Cardiac muscle cell (in vitro differentiated cells and primary cell): ENCODE data around the gene PUS7. TPM values are rescaled to one million over a fixed set of nuclear protein-coding genes. Genes with fewer than 3 reads are reported as not detected.
A peak's percentile ranks its signal among the peaks of the same experiment; 100 is the strongest.

ENCODE experiments used
- DNase-seq, 2 donors: peaks; one replicate each; pipeline versions ENCODE4 v3.0.0 to v3.0.0-alpha.2; 2010 to 2017; ENCODE audit warnings: low read depth in 1 of 2, low spot score in 1 of 2
- H3K27ac ChIP-seq: fragments of 200-600 bp; sonication (generic); 2 replicates; pipeline ENCODE4 v1.5.1; 2016
- H3K27me3 ChIP-seq: fragments of 200-600 bp; sonication (generic); 2 replicates; pipeline ENCODE4 v1.6.0; 2016; ENCODE audit warnings: control low read depth
- H3K36me3 ChIP-seq: fragments of 200-600 bp; sonication (generic); 2 replicates; pipeline ENCODE4 v1.5.1; 2016; ENCODE audit warnings: control low read depth
- H3K4me1 ChIP-seq: fragments of 200-600 bp; sonication (generic); 2 replicates; pipeline ENCODE4 v1.8.1; 2017; ENCODE audit warnings: low read depth, mild to moderate bottlenecking, mixed run types
- H3K4me3 ChIP-seq: fragments of 200-600 bp; sonication (generic); 2 replicates; pipeline ENCODE4 v1.5.1; 2016; ENCODE audit warnings: mild to moderate bottlenecking
- H3K9me3 ChIP-seq: fragments of 200-600 bp; sonication (generic); 2 replicates; pipeline ENCODE4 v1.5.1; 2017; ENCODE audit warnings: low read depth, mild to moderate bottlenecking, control low read depth
- polyA plus RNA-seq: library from polyadenylated mRNA; unstranded; fragments of >200 nt; fragmentation: Nextera tagmentation; extraction: Ambion mirVana; gene quantifications from 2 replicates; pipeline ENCODE4 v1.2.1, GENCODE V29; 2016
- total RNA-seq: library from RNA; depleted of rRNA; stranded (reverse); fragments of >200 nt; gene quantifications from 2 replicates; pipeline ENCODE4 v1.2.3, GENCODE V29; 2016
- TF ChIP-seq, protein P1 (sequence below): IDR thresholded peaks from 2 replicates; pipeline ENCODE4 v1.5.1; 2012; ENCODE audit warnings: low read depth, mild to moderate bottlenecking, low read length

PUS7 gene
- total and polyA plus RNA-seq, 2 experiments from 2014 or later: 12.0 to 13.1 TPM

GRCh38 chr7:105493196-105493922, 28.7 kb downstream of the PUS7 start:
- no peak overlapping the region for H3K4me3 ChIP-seq
- no peak for DNase-seq
- H3K9me3 ChIP-seq: no peaks in the 10 kb centered on the region
- TF ChIP-seq, protein P1, sequence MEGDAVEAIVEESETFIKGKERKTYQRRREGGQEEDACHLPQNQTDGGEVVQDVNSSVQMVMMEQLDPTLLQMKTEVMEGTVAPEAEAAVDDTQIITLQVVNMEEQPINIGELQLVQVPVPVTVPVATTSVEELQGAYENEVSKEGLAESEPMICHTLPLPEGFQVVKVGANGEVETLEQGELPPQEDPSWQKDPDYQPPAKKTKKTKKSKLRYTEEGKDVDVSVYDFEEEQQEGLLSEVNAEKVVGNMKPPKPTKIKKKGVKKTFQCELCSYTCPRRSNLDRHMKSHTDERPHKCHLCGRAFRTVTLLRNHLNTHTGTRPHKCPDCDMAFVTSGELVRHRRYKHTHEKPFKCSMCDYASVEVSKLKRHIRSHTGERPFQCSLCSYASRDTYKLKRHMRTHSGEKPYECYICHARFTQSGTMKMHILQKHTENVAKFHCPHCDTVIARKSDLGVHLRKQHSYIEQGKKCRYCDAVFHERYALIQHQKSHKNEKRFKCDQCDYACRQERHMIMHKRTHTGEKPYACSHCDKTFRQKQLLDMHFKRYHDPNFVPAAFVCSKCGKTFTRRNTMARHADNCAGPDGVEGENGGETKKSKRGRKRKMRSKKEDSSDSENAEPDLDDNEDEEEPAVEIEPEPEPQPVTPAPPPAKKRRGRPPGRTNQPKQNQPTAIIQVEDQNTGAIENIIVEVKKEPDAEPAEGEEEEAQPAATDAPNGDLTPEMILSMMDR: no peak
- H3K4me1 ChIP-seq: peaks cover 16% of the 10 kb centered on the region
- H3K27me3 ChIP-seq: no peaks in the 10 kb centered on the region
- no peak overlapping the region for H3K27ac ChIP-seq
- H3K36me3 ChIP-seq: no peaks in the 10 kb centered on the region

- H3K27ac ChIP-seq: no peak overlapping the region
- no peaks in the 10 kb centered on the region for H3K9me3 ChIP-seq
- H3K4me1 ChIP-seq: no peaks in the 10 kb centered on the region
- H3K36me3 ChIP-seq: peaks cover 5% of the 10 kb centered on the region
- no peaks in the 10 kb centered on the region for H3K27me3 ChIP-seq
- H3K4me3 ChIP-seq: no peak overlapping the region
- TF ChIP-seq, protein P1: no peak
- no peak for DNase-seq
Observed at GRCh38 chr7:105489409-105489808, 32.7 kb downstream of the PUS7 start.

- Histone ChIP-seq H3K27ac (no peak overlapping the region), H3K4me1 (no peaks in the 10 kb centered on the region)
Observed at GRCh38 chr7:105487579-105488571, 34.2 kb downstream of the PUS7 start.

DNA sequence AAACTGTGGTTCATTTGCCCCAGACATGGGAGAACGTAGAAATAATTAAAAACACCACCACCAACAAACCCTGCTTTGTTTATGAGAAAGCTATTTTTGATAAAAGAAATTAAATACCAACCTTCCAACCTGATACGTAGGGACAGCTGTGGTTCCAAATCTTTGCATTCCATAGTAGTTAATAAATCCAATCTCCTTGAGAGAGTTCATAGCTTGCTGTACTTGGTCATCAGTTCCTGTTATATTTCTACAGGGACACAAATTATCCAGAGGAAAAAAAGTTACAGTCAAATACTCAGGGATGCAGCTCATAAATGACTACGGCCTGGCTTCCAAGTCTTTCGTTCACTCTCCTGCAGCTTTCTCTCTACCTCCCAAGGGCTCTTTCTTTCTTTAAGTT, 41.1 kb downstream of the PUS7 start:
- TF ChIP-seq, protein P1: no peak
- Histone ChIP-seq H3K36me3 (peaks cover 9% of the 10 kb centered on the region), H3K4me3 (no peak overlapping the region), H3K9me3 (no peaks in the 10 kb centered on the region), H3K27ac (no peak overlapping the region), H3K27me3 (no peaks in the 10 kb centered on the region), H3K4me1 (no peaks in the 10 kb centered on the region)
- DNase-seq: no peak

More at GRCh38 chr7:105487579-105488571, 34.2 kb downstream of the PUS7 start:
- Histone ChIP-seq H3K36me3 (peaks cover 5% of the 10 kb centered on the region), H3K4me3 (no peak overlapping the region), H3K9me3 (no peaks in the 10 kb centered on the region), H3K27me3 (no peaks in the 10 kb centered on the region)
- TF ChIP-seq, protein P1: peak; percentile 47
- DNase-seq: peak in 1 of 2 donors; percentile 80

DNA sequence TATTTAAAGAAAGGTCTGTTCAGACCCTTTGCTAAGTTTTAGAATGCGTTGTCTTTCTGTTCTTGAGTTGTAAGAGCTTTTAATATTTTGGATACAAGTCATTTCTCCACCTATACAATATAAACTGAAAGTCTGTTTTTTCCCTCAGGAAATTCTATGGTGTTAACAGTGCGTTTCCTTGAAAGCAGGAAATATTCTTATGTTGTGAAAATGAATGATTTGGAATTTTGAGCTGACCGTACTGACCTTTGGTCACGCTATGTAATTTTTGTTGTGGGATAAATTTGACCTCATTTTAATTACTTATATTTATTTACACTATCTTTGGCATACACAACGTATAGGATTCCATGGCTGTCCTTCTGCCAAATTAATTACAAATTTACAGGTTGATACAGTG, 43.5 kb downstream of the PUS7 start:
- H3K27ac ChIP-seq: no peak overlapping the region
- no peak for DNase-seq
- TF ChIP-seq, protein P1: no peak
- H3K4me1 ChIP-seq: no peaks in the 10 kb centered on the region
- H3K36me3 ChIP-seq: peaks cover 9% of the 10 kb centered on the region
- H3K9me3 ChIP-seq: no peaks in the 10 kb centered on the region
- H3K27me3 ChIP-seq: no peaks in the 10 kb centered on the region
- H3K4me3 ChIP-seq: no peak overlapping the region
